NCI-H1092 treated with DMSO at 0.1 percent for 48 hours (cell line): ENCODE measurements around the gene GRAMD1B.
A peak's percentile ranks its signal among the peaks of the same experiment; 100 is the strongest.
"Not testable (repeated sequence)": the region's sequence is repeated elsewhere in the genome, so short reads cannot be mapped to it uniquely, and the experiment has no call there.

Source experiments
- DNase-seq: peaks from one replicate; lab custom pipeline; 2025; lab: John Stamatoyannopoulos, UW

The GRAMD1B gene

GRCh38 chr11:123443851-123444623, 14.0 kb downstream of the GRAMD1B start:
- no peak for DNase-seq

- peak; percentile 27 for DNase-seq
These were observed 18.8 kb downstream of the GRAMD1B start for GRCh38 chr11:123448823-123449222.

- no peak for DNase-seq
These were observed 19.4 kb downstream of the GRAMD1B start for GRCh38 chr11:123449436-123449835.

- DNase-seq = no peak
These were observed 20.6 kb downstream of the GRAMD1B start for GRCh38 chr11:123450623-123451022.

DNA sequence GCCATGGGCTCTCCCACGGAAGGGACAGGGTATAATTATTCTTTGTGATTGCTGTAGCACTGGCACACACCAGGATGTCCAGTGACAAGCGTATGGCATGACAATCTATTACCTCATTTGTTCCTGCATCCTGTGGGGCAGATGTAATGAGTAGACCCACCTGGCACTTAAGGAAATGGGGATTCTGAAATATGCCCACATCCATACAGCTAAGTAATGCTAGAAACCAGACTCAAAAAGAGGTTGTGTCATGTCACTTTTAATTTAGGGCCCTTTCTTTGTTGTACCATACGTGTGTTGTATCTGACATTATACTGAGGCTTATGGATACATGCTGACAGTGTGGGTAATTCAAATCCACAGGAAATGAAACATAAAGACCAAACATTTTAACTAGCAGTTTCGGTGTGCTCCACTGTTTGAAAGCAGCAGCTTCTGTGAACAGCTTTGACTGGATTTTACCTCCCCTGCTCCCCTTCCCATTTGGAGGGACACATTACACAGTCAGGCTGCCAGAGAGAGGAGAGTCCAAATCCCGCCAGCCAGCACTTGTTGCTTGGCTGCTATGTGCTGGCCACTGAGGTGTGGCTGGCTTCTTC, 21.2 kb downstream of the GRAMD1B start:
- DNase-seq = no peak

- no peak for DNase-seq
These were observed 22.7 kb downstream of the GRAMD1B start for GRCh38 chr11:123452794-123453193.

DNA sequence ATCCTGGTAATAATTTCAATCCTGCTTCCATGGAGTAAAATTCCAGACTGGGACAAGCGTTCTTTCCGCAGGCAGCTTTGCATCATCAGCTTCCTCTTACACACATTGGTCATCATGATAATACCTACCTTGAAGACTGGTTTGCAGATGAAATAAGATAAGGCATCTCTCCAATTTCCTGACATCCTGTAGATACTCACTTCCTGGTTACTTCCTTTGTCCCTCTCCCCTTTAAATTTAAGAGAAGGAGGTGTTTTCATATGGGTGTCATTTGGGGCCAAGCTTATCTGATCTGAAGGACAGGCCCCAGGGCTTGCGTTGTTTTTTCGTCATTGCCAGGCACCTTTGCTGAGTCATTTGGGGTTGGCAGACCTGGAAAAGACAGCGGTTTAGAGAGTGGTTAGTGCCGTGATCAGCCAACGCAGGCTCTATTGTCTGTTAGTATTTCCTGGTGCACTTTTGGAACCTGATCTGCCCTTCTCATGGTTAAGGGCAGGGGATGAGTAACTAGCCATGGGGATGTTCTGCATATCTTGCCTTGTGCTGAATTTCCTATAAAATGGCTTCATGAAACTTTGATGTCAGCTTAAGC, 24.1 kb downstream of the GRAMD1B start:
- DNase-seq = no peak

DNA sequence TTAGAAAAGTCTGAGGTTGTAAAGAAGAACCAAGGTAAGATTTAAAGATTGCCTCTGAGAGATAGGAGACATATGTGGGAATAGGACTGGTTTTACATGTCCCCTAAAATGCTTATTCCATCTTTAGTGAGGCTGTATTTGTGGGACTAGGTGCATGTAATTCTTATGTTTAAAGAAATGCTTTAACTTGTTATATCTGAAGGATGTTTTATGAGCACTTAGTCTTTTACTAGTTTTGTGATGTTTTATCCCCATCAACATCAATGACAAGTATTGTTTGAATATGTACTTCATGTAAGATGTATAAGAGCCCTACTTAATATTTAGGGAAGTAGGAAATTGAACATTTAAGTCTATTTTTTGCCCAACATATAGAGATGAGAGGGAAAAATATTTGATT, 24.7 kb downstream of the GRAMD1B start:
- DNase-seq = no peak

- DNase-seq = not testable (repeated sequence)
These were observed 26.4 kb downstream of the GRAMD1B start for GRCh38 chr11:123456448-123456847.

DNA sequence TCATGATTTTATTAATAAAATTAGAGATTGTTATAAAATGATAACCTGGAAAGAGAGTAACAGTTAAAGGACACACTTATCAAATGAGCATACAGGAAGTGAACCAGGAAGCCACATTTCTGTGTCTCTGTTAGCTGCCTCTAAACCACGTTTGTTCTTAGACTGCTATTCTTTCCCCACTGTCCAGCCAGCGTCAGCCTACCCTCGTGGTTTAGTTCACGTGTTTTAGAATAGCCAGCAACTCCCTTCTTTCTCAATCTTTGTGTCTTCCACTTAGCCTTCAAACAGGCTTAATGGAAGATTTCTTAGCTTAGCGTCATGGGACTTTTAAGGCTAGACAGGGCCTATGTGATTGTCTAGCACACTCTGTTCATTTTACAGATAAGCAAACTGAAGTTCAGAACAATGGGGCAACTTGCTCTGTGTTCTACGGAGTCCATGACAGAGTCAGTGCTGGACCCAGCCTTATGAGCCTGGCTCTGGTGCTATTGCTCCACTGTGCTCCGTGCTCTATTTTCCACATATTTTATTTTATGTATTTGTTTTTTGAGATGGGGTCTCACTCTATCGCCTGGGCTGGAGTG, 27.2 kb downstream of the GRAMD1B start:
- no peak for DNase-seq

GRCh38 chr11:123458501-123458900, 28.4 kb downstream of the GRAMD1B start:
- no peak for DNase-seq

- no peak for DNase-seq
These were observed 30.1 kb downstream of the GRAMD1B start for GRCh38 chr11:123460012-123460700.

- DNase-seq = peak; percentile 21
These were observed 31.1 kb downstream of the GRAMD1B start for GRCh38 chr11:123461164-123461563.

GRCh38 chr11:123465667-123466066, 35.6 kb downstream of the GRAMD1B start:
- not testable (repeated sequence) for DNase-seq

DNA sequence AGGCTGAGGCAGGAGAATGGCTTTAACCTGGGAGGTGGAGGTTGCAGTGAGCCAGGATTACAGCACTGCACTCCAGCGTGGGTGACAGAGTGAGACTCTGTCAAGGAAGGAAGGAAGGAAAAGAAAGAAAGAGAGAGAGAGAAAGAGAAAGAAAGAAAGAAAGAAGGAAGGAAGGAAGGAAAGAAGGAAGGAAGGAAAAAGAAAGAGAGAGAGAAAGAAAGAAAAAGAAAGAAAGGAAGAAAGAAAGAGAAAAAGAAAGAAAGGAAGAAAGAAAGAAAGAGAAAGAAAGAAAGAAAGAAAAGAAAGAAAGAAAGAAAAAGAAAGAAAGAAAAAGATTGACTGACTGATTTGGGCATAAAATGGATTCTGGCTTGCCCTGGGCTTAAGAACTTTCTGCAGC, 36.1 kb downstream of the GRAMD1B start:
- not testable (repeated sequence) for DNase-seq

DNA sequence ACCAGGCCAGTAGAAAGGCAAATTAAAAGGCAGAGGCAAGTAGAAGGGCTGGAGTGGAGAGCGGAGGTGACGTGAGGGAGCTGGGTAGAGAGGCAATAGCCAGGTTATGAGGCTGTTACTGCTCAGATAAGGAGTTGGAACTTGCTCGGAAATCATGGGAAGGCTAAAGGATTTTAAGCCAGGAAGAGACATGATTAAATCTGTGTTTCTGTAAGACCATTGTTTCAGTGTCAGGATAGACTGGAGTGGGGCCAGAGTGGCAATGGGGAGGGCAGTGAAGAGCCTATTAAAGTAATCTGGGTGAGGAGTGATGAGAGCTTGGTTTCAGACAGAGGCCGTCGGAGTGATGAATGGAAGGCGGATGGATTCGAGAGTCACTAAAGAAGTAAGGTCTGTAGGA, 39.0 kb downstream of the GRAMD1B start:
- no peak for DNase-seq

DNA sequence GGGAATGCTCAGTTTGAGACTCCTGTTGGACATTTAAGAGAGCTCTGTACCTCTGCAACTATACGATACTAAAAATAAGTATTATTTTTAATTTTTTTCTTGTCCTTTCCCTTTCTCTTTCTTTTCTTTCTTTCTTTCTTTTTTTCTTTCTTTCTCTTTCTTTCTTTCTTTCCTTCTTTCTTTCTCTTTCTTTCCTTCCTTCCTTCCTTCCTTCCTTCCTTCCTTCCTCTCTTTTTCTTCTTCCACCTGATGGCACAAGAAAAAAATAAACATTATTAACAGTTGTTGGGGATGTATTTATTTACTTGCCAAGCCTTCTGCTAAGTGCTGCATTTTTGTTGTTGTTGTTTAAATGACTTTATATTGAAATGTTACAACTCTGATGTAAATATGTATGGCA, 39.5 kb downstream of the GRAMD1B start:
- DNase-seq = no peak

DNA sequence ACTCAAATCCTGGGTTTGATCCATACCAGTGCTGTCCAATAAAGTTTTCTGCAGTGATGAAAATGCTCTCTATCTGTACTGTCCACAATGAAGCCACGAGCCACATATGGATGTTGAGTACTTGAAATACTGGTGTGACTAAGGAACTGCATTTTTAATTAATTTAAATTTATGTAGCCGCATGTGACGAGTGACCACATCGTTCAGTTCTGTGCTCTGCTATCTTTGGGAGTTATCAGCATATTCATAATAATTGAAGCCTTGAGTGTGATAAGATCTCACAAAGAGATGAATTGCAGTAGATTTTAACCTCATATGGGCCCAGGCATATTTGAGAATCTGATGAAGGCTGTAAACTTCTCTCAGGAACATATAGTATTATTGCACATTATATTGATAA, 40.8 kb downstream of the GRAMD1B start:
- DNase-seq = no peak

DNA sequence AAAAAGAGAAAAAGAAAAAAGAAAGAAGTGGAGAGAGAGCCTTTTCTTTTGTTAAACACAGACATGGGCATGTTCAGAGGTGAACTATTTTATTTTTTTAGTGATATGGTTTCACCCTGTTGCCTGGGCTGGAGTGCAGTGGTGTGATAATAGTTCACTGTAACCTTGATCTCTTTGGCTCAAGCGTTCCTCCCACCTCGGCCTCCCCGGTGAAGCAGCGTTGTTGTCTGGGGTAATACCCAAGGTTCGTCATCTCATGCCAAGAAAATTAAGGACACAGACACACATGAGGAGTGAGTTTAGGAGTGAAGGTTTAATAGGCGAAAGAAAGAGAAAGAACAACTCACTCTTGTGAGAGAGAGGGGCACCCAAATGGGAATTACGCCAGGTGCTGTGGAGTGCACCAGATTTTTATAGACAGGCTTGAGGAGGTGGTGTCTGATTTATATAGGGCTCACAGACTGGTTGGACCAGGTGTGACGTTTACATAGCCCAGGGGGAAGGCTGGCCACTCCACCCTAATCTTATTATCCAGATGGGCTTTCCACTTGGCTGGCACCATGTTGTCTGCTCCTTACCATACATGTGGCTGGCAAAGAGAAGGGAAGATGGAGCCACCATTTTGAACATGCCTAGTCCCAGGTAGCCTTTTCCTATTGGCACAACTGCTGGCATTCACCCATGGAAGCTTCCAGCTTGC, 42.3 kb downstream of the GRAMD1B start:
- no peak for DNase-seq

- no peak for DNase-seq
These were observed 44.0 kb downstream of the GRAMD1B start for GRCh38 chr11:123473941-123474677.

GRCh38 chr11:123474994-123475393, 44.9 kb downstream of the GRAMD1B start:
- no peak for DNase-seq
